ENCODE results near the gene SLC23A2.
"Not testable (repeated sequence)": the region's sequence is repeated elsewhere in the genome, so short reads cannot be mapped to it uniquely, and the experiment has no call there.

Gene SLC23A2

DNA sequence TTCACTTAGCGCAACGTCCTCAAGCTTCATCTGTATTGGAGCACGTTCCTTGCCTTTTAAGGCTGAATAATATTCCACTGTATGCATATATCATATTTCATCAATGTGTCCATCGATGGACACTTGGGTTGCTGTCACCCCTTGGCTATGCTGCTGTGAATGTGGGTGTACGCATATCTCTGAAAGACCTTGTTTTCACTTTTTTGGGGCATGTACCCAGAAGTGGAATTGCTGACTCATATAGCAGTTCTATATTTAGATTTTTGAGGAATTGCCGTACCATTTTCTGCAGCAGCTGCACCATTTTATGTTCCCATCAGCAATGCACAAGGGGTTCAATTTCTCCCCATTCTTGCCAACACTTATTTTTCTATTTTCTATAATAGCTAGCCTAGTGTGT lies 22.8 kb upstream of the SLC23A2 start:
- no peak for DNase-seq (ENCODE audit: extremely low read depth, low read depth)
- TF ChIP-seq, protein P1, sequence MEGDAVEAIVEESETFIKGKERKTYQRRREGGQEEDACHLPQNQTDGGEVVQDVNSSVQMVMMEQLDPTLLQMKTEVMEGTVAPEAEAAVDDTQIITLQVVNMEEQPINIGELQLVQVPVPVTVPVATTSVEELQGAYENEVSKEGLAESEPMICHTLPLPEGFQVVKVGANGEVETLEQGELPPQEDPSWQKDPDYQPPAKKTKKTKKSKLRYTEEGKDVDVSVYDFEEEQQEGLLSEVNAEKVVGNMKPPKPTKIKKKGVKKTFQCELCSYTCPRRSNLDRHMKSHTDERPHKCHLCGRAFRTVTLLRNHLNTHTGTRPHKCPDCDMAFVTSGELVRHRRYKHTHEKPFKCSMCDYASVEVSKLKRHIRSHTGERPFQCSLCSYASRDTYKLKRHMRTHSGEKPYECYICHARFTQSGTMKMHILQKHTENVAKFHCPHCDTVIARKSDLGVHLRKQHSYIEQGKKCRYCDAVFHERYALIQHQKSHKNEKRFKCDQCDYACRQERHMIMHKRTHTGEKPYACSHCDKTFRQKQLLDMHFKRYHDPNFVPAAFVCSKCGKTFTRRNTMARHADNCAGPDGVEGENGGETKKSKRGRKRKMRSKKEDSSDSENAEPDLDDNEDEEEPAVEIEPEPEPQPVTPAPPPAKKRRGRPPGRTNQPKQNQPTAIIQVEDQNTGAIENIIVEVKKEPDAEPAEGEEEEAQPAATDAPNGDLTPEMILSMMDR (IDR thresholded peaks at IDR 0.05; ENCODE audit: low read depth, low read length): no peak

- not testable (repeated sequence) for DNase-seq (ENCODE audit: extremely low read depth, low read depth)
Observed at GRCh38 chr20:5023171-5023570, 21.9 kb upstream of the SLC23A2 start.

- no peak for DNase-seq (ENCODE audit: extremely low read depth, low read depth)
- TF ChIP-seq, protein P1 (IDR thresholded peaks at IDR 0.05; ENCODE audit: low read depth, low read length): no peak
Observed at GRCh38 chr20:5020760-5021159, 19.4 kb upstream of the SLC23A2 start.

GRCh38 chr20:5013682-5014447 lies 12.6 kb upstream of the SLC23A2 start:
- no peak for DNase-seq (ENCODE audit: extremely low read depth, low read depth)
- TF ChIP-seq, protein P1 (IDR thresholded peaks at IDR 0.05; ENCODE audit: low read depth, low read length): no peak

GRCh38 chr20:5008759-5009158 lies 7.4 kb upstream of the SLC23A2 start:
- TF ChIP-seq, protein P1 (IDR thresholded peaks at IDR 0.05; ENCODE audit: low read depth, low read length): no peak
- DNase-seq (ENCODE audit: extremely low read depth, low read depth): no peak

DNA sequence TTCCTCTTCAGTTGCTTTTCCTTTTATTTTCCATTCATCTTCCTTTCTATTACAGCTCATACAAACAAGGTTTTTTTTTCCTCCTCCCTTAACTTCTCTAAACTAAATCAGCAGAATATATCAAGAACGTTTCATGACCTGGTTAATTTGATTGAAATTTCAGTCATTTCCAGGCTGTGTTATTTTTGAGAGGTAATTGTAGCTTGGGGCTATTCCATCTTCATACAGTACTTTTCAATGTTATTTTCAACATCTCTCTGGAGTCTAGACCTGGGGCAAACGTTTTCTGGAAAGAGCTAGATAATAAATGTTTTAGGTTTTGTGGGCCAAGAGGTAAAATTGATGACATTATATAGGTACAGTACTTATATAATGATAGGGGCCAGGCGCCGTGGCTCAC lies 4.0 kb upstream of the SLC23A2 start:
- TF ChIP-seq, protein P1 (IDR thresholded peaks at IDR 0.05; ENCODE audit: low read depth, low read length): no peak
- no peak for DNase-seq (ENCODE audit: extremely low read depth, low read depth)

DNA sequence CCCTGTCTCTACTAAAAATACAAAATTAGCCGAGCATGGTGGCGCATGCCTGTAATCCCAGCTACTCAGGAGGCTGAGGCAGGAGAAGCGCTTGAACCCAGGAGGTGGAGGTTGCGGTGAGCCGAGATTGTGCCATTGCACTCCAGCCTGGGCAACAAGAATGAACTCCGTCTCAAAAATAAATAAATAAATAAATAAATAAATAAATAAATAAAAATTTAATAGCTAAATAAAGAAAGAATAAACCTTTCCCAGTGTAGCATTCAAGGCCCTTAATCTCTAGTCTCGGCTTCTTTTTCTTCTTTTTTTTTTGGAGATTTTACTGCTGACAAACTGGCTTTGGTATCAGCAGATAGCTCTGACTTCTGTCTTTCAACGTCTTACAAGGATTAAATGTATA lies 3.5 kb upstream of the SLC23A2 start:
- DNase-seq (ENCODE audit: extremely low read depth, low read depth): not testable (repeated sequence)

GRCh38 chr20:5003626-5004025 lies 2.3 kb upstream of the SLC23A2 start:
- DNase-seq (ENCODE audit: extremely low read depth, low read depth): no peak
- TF ChIP-seq, protein P1 (IDR thresholded peaks at IDR 0.05; ENCODE audit: low read depth, low read length): no peak
